WTC11 (cell line): ENCODE results near the gene FAR1. TPM values are rescaled to one million over a fixed set of nuclear protein-coding genes. Genes with fewer than 3 reads are reported as not detected.

Experiments
- ATAC-seq: fragments of 200-7000 bp; cut with Tn5 transposase; 2 replicates; pipeline ENCODE4 v1.10.0; 2021; ENCODE audit warnings: mild to moderate bottlenecking, moderate library complexity
- CTCF ChIA-PET: fragments of 300-600 bp; sonication (Branson Sonifier 250); formaldehyde crosslinking; loops from one replicate; lab custom pipeline; 2021; ENCODE audit warnings: antibody characterized with exemption; lab: Charles Lee
- POLR2A ChIA-PET: fragments of 350-600 bp; sonication (Branson Sonifier 250); formaldehyde crosslinking; loops from one replicate; lab custom pipeline; 2021; ENCODE audit warnings: antibody characterized with exemption; lab: Charles Lee
- DNase-seq: peaks from one replicate; pipeline ENCODE4 v3.0.0; 2021; ENCODE audit warnings: low spot score
- H3K27ac Mint-ChIP-seq: 2 replicates; pipeline ENCODE4 v1.8.0; 2021; ENCODE audit warnings: mixed read lengths
- H3K27me3 Mint-ChIP-seq: 2 replicates; pipeline ENCODE4 v1.8.0; 2021; ENCODE audit warnings: low read depth, mild to moderate bottlenecking, moderate library complexity, mixed read lengths
- H3K36me3 Mint-ChIP-seq: 2 replicates; pipeline ENCODE4 v1.8.0; 2021; ENCODE audit warnings: mixed read lengths
- H3K4me1 Mint-ChIP-seq: 2 replicates; pipeline ENCODE4 v1.8.0; 2022; ENCODE audit warnings: mixed read lengths
- H3K4me3 Mint-ChIP-seq: 2 replicates; pipeline ENCODE4 v1.8.0; 2021; ENCODE audit warnings: mild to moderate bottlenecking, moderate library complexity, mixed read lengths
- H3K9me3 Mint-ChIP-seq: 2 replicates; pipeline ENCODE4 v1.8.0; 2021; ENCODE audit warnings: mixed read lengths
- ATF1 ChIP-seq: sonication (generic); formaldehyde crosslinking; IDR thresholded peaks from 2 replicates; pipeline ENCODE4 v1.8.1; 2023; ENCODE audit warnings: mild to moderate bottlenecking, moderate library complexity, missing genetic modification reagents
- ATF3 ChIP-seq: sonication (generic); formaldehyde crosslinking; conservative IDR thresholded peaks from 2 replicates; pipeline ENCODE4 v1.8.1; 2022; ENCODE audit warnings: mild to moderate bottlenecking, missing genetic modification reagents
- CBFB ChIP-seq: sonication (generic); formaldehyde crosslinking; IDR thresholded peaks from 2 replicates; pipeline ENCODE4 v1.8.1; 2022; ENCODE audit warnings: mild to moderate bottlenecking, low read depth, missing genetic modification reagents
- CREB1 ChIP-seq: sonication (generic); formaldehyde crosslinking; IDR thresholded peaks from 2 replicates; pipeline ENCODE4 v1.8.0; 2023; ENCODE audit warnings: mild to moderate bottlenecking, missing genetic modification reagents
- E2F1 ChIP-seq: sonication (generic); formaldehyde crosslinking; IDR thresholded peaks from 2 replicates; pipeline ENCODE4 v1.8.0; 2022; ENCODE audit warnings: mild to moderate bottlenecking, missing genetic modification reagents
- E2F4 ChIP-seq: sonication (generic); formaldehyde crosslinking; IDR thresholded peaks from 2 replicates; pipeline ENCODE4 v1.8.1; 2022; ENCODE audit warnings: low read depth, mild to moderate bottlenecking, moderate library complexity, missing genetic modification reagents, borderline replicate concordance
- ELF4 ChIP-seq: sonication (generic); formaldehyde crosslinking; IDR thresholded peaks from 2 replicates; pipeline ENCODE4 v1.8.1; 2022; ENCODE audit warnings: low read depth, mild to moderate bottlenecking, moderate library complexity, missing genetic modification reagents
- EMX1 ChIP-seq: fragments of 250-450 bp; sonication (Bioruptor Pico); IDR thresholded peaks from 2 replicates; pipeline ENCODE4 v1.8.0; 2021; ENCODE audit warnings: mild to moderate bottlenecking
- IRF2 ChIP-seq: sonication (generic); formaldehyde crosslinking; IDR thresholded peaks from 2 replicates; pipeline ENCODE4 v1.8.0; 2022; ENCODE audit warnings: low read depth, missing genetic modification reagents, borderline replicate concordance
- OVOL2 ChIP-seq: fragments of 250-450 bp; sonication (Bioruptor Pico); IDR thresholded peaks from 2 replicates; pipeline ENCODE4 v1.9.0; 2021; ENCODE audit warnings: mild to moderate bottlenecking, borderline replicate concordance
- STAT6 ChIP-seq: sonication (generic); formaldehyde crosslinking; conservative IDR thresholded peaks from 2 replicates; pipeline ENCODE4 v1.8.1; 2023; ENCODE audit warnings: mild to moderate bottlenecking, low read depth, missing genetic modification reagents, moderate library complexity
- TCF7 ChIP-seq: sonication (generic); formaldehyde crosslinking; IDR thresholded peaks from 2 replicates; pipeline ENCODE4 v1.8.0; 2022; ENCODE audit warnings: mild to moderate bottlenecking, low read depth, missing genetic modification reagents, moderate library complexity
- ZNF423 ChIP-seq: fragments of 250-450 bp; sonication (Bioruptor Pico); IDR thresholded peaks from 2 replicates; pipeline ENCODE4 v2.1.2; 2022; ENCODE audit warnings: mild to moderate bottlenecking, moderate library complexity
- ZNF512 ChIP-seq: sonication (generic); formaldehyde crosslinking; IDR thresholded peaks from 2 replicates; pipeline ENCODE4 v1.8.1; 2022; ENCODE audit warnings: missing genetic modification reagents, borderline replicate concordance
- ZNF671 ChIP-seq: fragments of 250-450 bp; sonication (Bioruptor Pico); IDR thresholded peaks from 2 replicates; pipeline ENCODE4 v1.8.0; 2021; ENCODE audit warnings: mild to moderate bottlenecking
- ZSCAN18 ChIP-seq: fragments of 250-450 bp; sonication (Bioruptor Pico); IDR thresholded peaks from 2 replicates; pipeline ENCODE4 v2.1.2; 2022; ENCODE audit warnings: mild to moderate bottlenecking, moderate library complexity
- total RNA-seq: library from RNA; stranded (reverse); gene quantifications from 3 replicates; pipeline ENCODE4 v1.2.3, GENCODE V29; 2021

The FAR1 gene
- total RNA-seq, 1 experiment from 2014 or later = 63.9 TPM

GRCh38 chr11:13638422-13638821, 30.0 kb upstream of the FAR1 start:
- CTCF ChIA-PET = no interaction called here

More at GRCh38 chr11:13638422-13638821, 30.0 kb upstream of the FAR1 start:
- H3K27me3 Mint-ChIP-seq = no peaks in the 10 kb centered on the region
- H3K27ac Mint-ChIP-seq = no peak overlapping the region
- no peak for TF ChIP-seq ATF1
- no peak for TF ChIP-seq ATF3 (CRISPR knock-in tag)
- TF ChIP-seq STAT6 (CRISPR knock-in tag) = no peak
- TF ChIP-seq ZNF671 (CRISPR knock-in tag) = no peak
- no peak for TF ChIP-seq ELF4
- no peak for TF ChIP-seq TCF7 (CRISPR knock-in tag)
- no peak for TF ChIP-seq ZNF512
- no peak for TF ChIP-seq CREB1
- TF ChIP-seq E2F4 (CRISPR knock-in tag) = no peak
- no peak for TF ChIP-seq IRF2
- no peak for TF ChIP-seq ZSCAN18
- no peak for TF ChIP-seq E2F1 (CRISPR knock-in tag)
- TF ChIP-seq OVOL2 (CRISPR knock-in tag) = no peak
- no peak for TF ChIP-seq EMX1 (CRISPR knock-in tag)
- no peak for TF ChIP-seq CBFB
- TF ChIP-seq ZNF423 (CRISPR knock-in tag) = no peak
- ATAC-seq (no peak), DNase-seq (no peak)
- no peaks in the 10 kb centered on the region for H3K36me3 Mint-ChIP-seq
- H3K9me3 Mint-ChIP-seq = peaks cover 24% of the 10 kb centered on the region
- no peak overlapping the region for H3K4me3 Mint-ChIP-seq
- 0 out of 2 replicates have a peak, but pooled peaks cover 4% of the 10 kb centered on the region for H3K4me1 Mint-ChIP-seq
- POLR2A ChIA-PET = no interaction called here
